ENCODE data around the gene SZRD1. TPM values are rescaled to one million over a fixed set of nuclear protein-coding genes. Genes with fewer than 3 reads are reported as not detected.

Gene SZRD1
- total and polyA plus RNA-seq, 2 of the 4 experiments (the other 2 are of a cell fraction), result 119 to 149 TPM

DNA sequence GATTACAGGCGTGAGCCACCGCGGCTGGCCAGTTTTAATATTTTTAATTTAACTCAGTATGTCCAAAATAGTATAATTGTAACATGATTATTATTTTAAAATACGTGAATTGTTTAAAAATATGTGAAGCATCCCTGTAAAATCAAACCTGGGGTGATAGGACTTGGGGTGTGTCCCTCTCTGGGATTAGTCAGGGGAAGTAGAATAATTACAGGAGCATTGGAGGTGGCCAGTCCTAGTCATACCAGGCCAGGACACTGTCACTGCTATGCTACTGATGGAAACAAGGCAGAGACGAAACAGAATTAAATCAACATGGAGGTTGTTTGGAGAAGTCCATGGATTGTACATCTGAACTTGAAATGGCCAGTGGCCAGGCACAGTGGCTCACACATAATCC lies 16.8 kb downstream of the SZRD1 start:
- Histone ChIP-seq H3K79me1 (ENCODE audit: low read depth in 1 of 2, low read length in 2 of 2) (peaks cover 13 to 73% of the 10 kb centered on the region in 2 experiments), H2BK20ac (ENCODE audit: low read depth, low read length) (no peak overlapping the region), H2AK9ac (replicated peaks; ENCODE audit: low read depth, low read length, poor library complexity) (no peak overlapping the region), H3K9me1 (ENCODE audit: insufficient read depth, low read length) (peaks cover 34% of the 10 kb centered on the region), H3K27ac (ENCODE audit: insufficient read depth, low read length) (peak overlapping the region; percentile 26; the same call in 1 of the 2 replicates), H3K14ac (replicated peaks; ENCODE audit: low read depth, low read length) (0 out of 2 replicates have a peak overlapping the region, but pooled peaks have one; percentile 63), H3K27me3 (ENCODE audit: control insufficient read depth, insufficient read depth, low read length) (no peaks in the 10 kb centered on the region), H3K4me1 (ENCODE audit: control insufficient read depth, insufficient read depth, low read length) (peaks cover 22% of the 10 kb centered on the region), H3K9me3 (ENCODE audit: control insufficient read depth, insufficient read depth, low read length) (no peaks in the 10 kb centered on the region), H4K5ac (ENCODE audit: low read depth, low read length) (no peak overlapping the region), H3K56ac (ENCODE audit: extremely low read depth, insufficient read depth, low read length) (no peak overlapping the region), H3K4me2 (ENCODE audit: low read depth, low read length) (no peak overlapping the region), H3K36me3 (ENCODE audit: control insufficient read depth, insufficient read depth, low read length) (no peaks in the 10 kb centered on the region), H4K8ac (ENCODE audit: low read depth in 2 of 2, low read length in 2 of 2) (no peak overlapping the region), H3K9ac (ENCODE audit: low read depth, low read length) (no peak overlapping the region), H3K4me3 (ENCODE audit: insufficient read depth, low read depth, low read length) (no peak overlapping the region), H4K20me1 (ENCODE audit: insufficient read depth, low read length) (peaks cover 68% of the 10 kb centered on the region), H3K23ac (ENCODE audit: low read depth, low read length) (no peak overlapping the region), H2BK120ac (ENCODE audit: low read depth, low read length) (no peak overlapping the region), H3K4ac (ENCODE audit: low read depth, low read length) (no peak overlapping the region), H2AFZ (replicated peaks; ENCODE audit: low read length, poor library complexity) (no peak overlapping the region), H2AK5ac (ENCODE audit: low read depth, low read length) (0 out of 2 replicates have a peak overlapping the region, but pooled peaks have one; percentile 8), H2BK5ac (ENCODE audit: low read depth, low read length, poor library complexity, severe bottlenecking) (peak overlapping the region; percentile 4), H2BK15ac (ENCODE audit: low read depth, low read length) (no peak overlapping the region), H3K18ac (ENCODE audit: low read depth, low read length) (no peak overlapping the region), H4K91ac (ENCODE audit: insufficient read depth, low read depth, low read length) (no peak overlapping the region)
- intact Hi-C loops (cut with micrococcal nuclease), result no loop called here
- no peak for DNase-seq
- ATAC-seq (ENCODE audit: low read depth), result no peak
- ChIA-PET POLR2A (ENCODE audit: unreplicated experiment) (no interaction called here), CTCF (no interaction called here)
- TF ChIP-seq POLR2A (IDR thresholded peaks at IDR 0.05; ENCODE audit: low read depth, low read length), result no peak
- no peak for TF ChIP-seq FOS (IDR thresholded peaks at IDR 0.05; ENCODE audit: low read depth, low read length)
- no peak for TF ChIP-seq MAZ (IDR thresholded peaks at IDR 0.05; ENCODE audit: borderline replicate concordance, low read depth, low read length)
- TF ChIP-seq NFE2L2 (IDR thresholded peaks at IDR 0.05; ENCODE audit: low read depth, low read length), result no peak
- no peak for TF ChIP-seq RCOR1 (IDR thresholded peaks at IDR 0.05; ENCODE audit: insufficient replicate concordance, low read length)
- TF ChIP-seq, protein P1, sequence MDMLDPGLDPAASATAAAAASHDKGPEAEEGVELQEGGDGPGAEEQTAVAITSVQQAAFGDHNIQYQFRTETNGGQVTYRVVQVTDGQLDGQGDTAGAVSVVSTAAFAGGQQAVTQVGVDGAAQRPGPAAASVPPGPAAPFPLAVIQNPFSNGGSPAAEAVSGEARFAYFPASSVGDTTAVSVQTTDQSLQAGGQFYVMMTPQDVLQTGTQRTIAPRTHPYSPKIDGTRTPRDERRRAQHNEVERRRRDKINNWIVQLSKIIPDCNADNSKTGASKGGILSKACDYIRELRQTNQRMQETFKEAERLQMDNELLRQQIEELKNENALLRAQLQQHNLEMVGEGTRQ (IDR thresholded peaks at IDR 0.05; ENCODE audit: low read depth, low read length), result no peak
- TF ChIP-seq CHD1 (IDR thresholded peaks at IDR 0.05; ENCODE audit: low read depth, low read length), result no peak
- no peak for TF ChIP-seq RAD21 (IDR thresholded peaks at IDR 0.05; ENCODE audit: low read length)
- BruUV-seq (replicated peaks), result no TSS peak
- no CpG with 5 or more reads among the region's 5 CpGs for WGBS, 2 experiments (ENCODE audit: extremely low coverage in 2 of 2, insufficient read length in 1 of 2)
- dilution Hi-C loops (cut with HindIII; ENCODE audit: low sequenced_read_pairs, unreplicated experiment), result no loop called here
- in situ Hi-C loops (cut with MboI; ENCODE audit: low sequenced_read_pairs), result no loop called here

Data from IMR-90 (cell line).